Testis (tissue), 2 donors: Measurements from ENCODE around the gene PDE6A.
"Not testable (repeated sequence)": the region's sequence is repeated elsewhere in the genome, so short reads cannot be mapped to it uniquely, and the experiment has no call there.

Source experiments
- POLR2A ChIP-seq: fragments of 450-650 bp; IDR thresholded peaks from one replicate; pipeline ENCODE4 v1.6.1; 2017; ENCODE audit warnings: antibody characterized with exemption, mild to moderate bottlenecking, moderate library complexity
- TF ChIP-seq, protein P1 (sequence below), 3 experiments: fragments of 450-650 bp in 2 of 3; fragments of 200-600 bp in 1 of 3; sonication (generic) in 1 of 3; IDR thresholded peaks; one replicate each; pipeline ENCODE4 v1.5.1; 2016 to 2019; ENCODE audit warnings: antibody characterized with exemption in 3 of 3, mild to moderate bottlenecking in 2 of 3, moderate library complexity in 1 of 3

DNA sequence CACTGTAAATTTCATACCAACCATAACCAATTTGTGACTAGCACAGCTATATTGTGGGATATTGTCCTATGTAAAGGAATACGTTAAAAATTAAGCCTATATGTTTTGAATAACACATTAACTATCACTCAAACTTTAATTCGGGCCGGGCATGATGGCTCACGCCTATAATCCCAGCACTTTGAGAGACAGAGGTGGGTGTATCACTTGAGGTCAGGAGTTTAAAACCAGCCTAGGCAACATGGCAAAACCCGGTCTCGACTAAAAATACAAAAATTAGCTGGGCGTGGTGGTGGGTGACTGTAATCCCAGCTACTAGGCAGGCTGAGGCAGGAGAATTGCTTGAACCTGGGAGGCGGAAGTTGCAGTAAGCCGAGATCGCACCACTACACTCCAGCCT lies 62.0 kb downstream of the PDE6A start:
- TF ChIP-seq POLR2A, result not testable (repeated sequence)
- TF ChIP-seq, protein P1, sequence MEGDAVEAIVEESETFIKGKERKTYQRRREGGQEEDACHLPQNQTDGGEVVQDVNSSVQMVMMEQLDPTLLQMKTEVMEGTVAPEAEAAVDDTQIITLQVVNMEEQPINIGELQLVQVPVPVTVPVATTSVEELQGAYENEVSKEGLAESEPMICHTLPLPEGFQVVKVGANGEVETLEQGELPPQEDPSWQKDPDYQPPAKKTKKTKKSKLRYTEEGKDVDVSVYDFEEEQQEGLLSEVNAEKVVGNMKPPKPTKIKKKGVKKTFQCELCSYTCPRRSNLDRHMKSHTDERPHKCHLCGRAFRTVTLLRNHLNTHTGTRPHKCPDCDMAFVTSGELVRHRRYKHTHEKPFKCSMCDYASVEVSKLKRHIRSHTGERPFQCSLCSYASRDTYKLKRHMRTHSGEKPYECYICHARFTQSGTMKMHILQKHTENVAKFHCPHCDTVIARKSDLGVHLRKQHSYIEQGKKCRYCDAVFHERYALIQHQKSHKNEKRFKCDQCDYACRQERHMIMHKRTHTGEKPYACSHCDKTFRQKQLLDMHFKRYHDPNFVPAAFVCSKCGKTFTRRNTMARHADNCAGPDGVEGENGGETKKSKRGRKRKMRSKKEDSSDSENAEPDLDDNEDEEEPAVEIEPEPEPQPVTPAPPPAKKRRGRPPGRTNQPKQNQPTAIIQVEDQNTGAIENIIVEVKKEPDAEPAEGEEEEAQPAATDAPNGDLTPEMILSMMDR (IDR thresholded peaks at IDR 0.05), result not testable (repeated sequence)
